Measurements from ENCODE around the gene HIBCH.
A peak's percentile ranks its signal among the peaks of the same experiment; 100 is the strongest.

The HIBCH gene

GRCh38 chr2:190319555-190320498, at the start of gene HIBCH:
TSS of gene HIBCH (minus strand) at chr2:190319826. CDS start at chr2:190319750, 76 bp downstream.
- Histone ChIP-seq H2AFZ (ENCODE audit: low read depth) (peak within 1 kb of the TSS; percentile 97), H3K9ac (peak within 1 kb of the TSS; percentile 60), H3K4me3 (IDR thresholded peaks at IDR 0.05; ENCODE audit: insufficient read depth, low read depth, low read length) (peak within 1 kb of the TSS; percentile 93), H3K36me3 (ENCODE audit: insufficient read depth) (no peaks in the 10 kb centered on the region), H3K4me2 (peak within 1 kb of the TSS; percentile 98), H3K27ac (peak within 1 kb of the TSS; percentile 58), H3K27me3 (ENCODE audit: insufficient read depth, low read depth) (no peaks in the 10 kb centered on the region), H3K4me1 (ENCODE audit: low read depth, poor library complexity, severe bottlenecking) (peaks cover 53% of the 10 kb centered on the region), H4K20me1 (ENCODE audit: insufficient read depth) (no peaks in the 10 kb centered on the region), H3K79me2 (ENCODE audit: insufficient read depth, low read depth) (peaks cover 40% of the 10 kb centered on the region)
- TF ChIP-seq CTCF (conservative IDR thresholded peaks at IDR 0.05; ENCODE audit: low read depth, low read length): peak; percentile 61

- Histone ChIP-seq H3K36me3 (ENCODE audit: insufficient read depth) (no peaks in the 10 kb centered on the region), H3K9ac (no peak overlapping the region), H3K4me2 (no peak overlapping the region), H4K20me1 (ENCODE audit: insufficient read depth) (no peaks in the 10 kb centered on the region), H3K4me1 (ENCODE audit: low read depth, poor library complexity, severe bottlenecking) (no peaks in the 10 kb centered on the region), H2AFZ (ENCODE audit: low read depth) (no peak overlapping the region), H3K79me2 (ENCODE audit: insufficient read depth, low read depth) (no peaks in the 10 kb centered on the region), H3K27me3 (ENCODE audit: insufficient read depth, low read depth) (no peaks in the 10 kb centered on the region), H3K27ac (no peak overlapping the region), H3K4me3 (IDR thresholded peaks at IDR 0.05; ENCODE audit: insufficient read depth, low read depth, low read length) (no peak overlapping the region)
- TF ChIP-seq CTCF (conservative IDR thresholded peaks at IDR 0.05; ENCODE audit: low read depth, low read length): no peak
These were observed 47.5 kb upstream of the HIBCH start for GRCh38 chr2:190367091-190367490.

- no peak for TF ChIP-seq CTCF (conservative IDR thresholded peaks at IDR 0.05; ENCODE audit: low read depth, low read length)
- Histone ChIP-seq H2AFZ (ENCODE audit: low read depth) (no peak overlapping the region), H3K36me3 (ENCODE audit: insufficient read depth) (no peaks in the 10 kb centered on the region), H3K27me3 (ENCODE audit: insufficient read depth, low read depth) (no peaks in the 10 kb centered on the region), H3K4me3 (IDR thresholded peaks at IDR 0.05; ENCODE audit: insufficient read depth, low read depth, low read length) (no peak overlapping the region), H3K4me2 (no peak overlapping the region), H3K79me2 (ENCODE audit: insufficient read depth, low read depth) (no peaks in the 10 kb centered on the region), H4K20me1 (ENCODE audit: insufficient read depth) (no peaks in the 10 kb centered on the region), H3K9ac (no peak overlapping the region), H3K4me1 (ENCODE audit: low read depth, poor library complexity, severe bottlenecking) (no peaks in the 10 kb centered on the region), H3K27ac (no peak overlapping the region)
These were observed 46.7 kb upstream of the HIBCH start for GRCh38 chr2:190366248-190366753.

- Histone ChIP-seq H3K4me2 (no peak overlapping the region), H3K36me3 (ENCODE audit: insufficient read depth) (no peaks in the 10 kb centered on the region), H2AFZ (ENCODE audit: low read depth) (no peak overlapping the region), H3K27ac (no peak overlapping the region), H3K27me3 (ENCODE audit: insufficient read depth, low read depth) (no peaks in the 10 kb centered on the region), H4K20me1 (ENCODE audit: insufficient read depth) (no peaks in the 10 kb centered on the region), H3K4me3 (IDR thresholded peaks at IDR 0.05; ENCODE audit: insufficient read depth, low read depth, low read length) (no peak overlapping the region), H3K79me2 (ENCODE audit: insufficient read depth, low read depth) (no peaks in the 10 kb centered on the region), H3K4me1 (ENCODE audit: low read depth, poor library complexity, severe bottlenecking) (peaks cover 3% of the 10 kb centered on the region), H3K9ac (no peak overlapping the region)
- TF ChIP-seq CTCF (conservative IDR thresholded peaks at IDR 0.05; ENCODE audit: low read depth, low read length): no peak
These were observed 46.0 kb upstream of the HIBCH start for GRCh38 chr2:190365499-190366204.
